Smooth muscle cell of the brain vasculature (primary cell): ENCODE measurements around the gene ELOVL5.

Source experiments
- DNase-seq: peaks from one replicate; pipeline ENCODE4 v3.0.0-alpha.2; 2012; ENCODE audit warnings: low read depth, low spot score

ELOVL5 gene

DNA sequence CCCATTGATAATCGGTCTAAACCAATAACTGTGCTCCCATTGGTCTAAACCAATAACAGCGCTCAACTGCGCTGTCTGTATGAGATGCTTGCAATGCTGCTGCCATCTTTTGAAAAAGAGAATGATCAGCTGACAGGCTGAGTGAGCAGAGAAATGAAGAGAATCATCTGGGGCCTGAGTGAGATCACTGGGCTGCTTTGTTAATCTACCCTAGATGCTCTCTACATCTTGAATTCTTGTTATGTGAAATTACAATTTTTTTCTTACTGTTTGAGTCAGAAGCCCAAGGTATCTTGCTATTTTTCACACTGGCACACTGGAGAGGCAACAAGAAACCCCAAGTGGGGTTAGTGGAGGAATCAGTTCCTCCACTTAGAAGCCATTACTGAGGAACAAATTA is 108.6 kb downstream of the ELOVL5 start:
- DNase-seq, result no peak

DNA sequence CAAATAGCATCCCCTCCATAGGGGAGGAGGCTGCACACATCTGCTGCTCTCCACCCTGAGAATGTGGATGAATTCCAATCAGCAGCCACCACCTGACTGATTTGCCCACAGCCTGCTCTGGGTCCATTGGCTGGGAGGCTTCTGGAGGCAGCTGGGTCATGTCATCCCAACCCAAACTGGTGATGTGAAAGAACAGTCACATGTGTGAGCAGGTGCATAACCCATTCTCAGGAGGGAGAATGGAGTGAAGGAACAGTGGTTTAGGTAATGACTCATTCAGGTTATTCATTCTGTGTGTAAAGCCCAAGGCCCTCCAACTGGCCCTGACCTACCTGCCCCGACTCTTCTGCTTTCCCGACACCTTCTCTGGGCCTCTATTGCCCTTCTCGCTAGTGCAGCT is 109.2 kb downstream of the ELOVL5 start:
- no peak for DNase-seq

GRCh38 chr6:53238311-53238710 is 110.4 kb downstream of the ELOVL5 start:
- no peak for DNase-seq

- DNase-seq, result no peak
These were observed 112.5 kb downstream of the ELOVL5 start for GRCh38 chr6:53236241-53236640.

- DNase-seq, result no peak
These were observed 113.2 kb downstream of the ELOVL5 start for GRCh38 chr6:53235508-53235907.

DNA sequence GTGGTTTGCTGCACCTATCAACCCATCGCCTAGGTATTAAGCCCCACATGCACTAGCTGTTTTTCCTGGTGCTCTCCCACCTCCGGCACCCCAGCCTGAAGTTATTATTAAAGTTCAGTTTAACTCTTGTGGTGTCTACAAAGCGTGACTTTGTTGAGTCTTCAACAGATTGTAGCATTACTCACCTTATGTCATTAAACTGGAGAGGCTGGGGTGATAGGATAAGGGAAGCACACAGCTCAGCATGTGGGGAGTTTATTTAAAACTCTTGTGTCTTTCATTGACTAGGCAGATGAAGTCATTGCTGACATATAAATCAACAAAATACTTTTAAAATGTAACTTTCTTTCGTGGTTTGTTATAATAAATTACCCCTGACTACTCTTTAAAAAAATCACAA is 115.4 kb downstream of the ELOVL5 start:
- no peak for DNase-seq

DNA sequence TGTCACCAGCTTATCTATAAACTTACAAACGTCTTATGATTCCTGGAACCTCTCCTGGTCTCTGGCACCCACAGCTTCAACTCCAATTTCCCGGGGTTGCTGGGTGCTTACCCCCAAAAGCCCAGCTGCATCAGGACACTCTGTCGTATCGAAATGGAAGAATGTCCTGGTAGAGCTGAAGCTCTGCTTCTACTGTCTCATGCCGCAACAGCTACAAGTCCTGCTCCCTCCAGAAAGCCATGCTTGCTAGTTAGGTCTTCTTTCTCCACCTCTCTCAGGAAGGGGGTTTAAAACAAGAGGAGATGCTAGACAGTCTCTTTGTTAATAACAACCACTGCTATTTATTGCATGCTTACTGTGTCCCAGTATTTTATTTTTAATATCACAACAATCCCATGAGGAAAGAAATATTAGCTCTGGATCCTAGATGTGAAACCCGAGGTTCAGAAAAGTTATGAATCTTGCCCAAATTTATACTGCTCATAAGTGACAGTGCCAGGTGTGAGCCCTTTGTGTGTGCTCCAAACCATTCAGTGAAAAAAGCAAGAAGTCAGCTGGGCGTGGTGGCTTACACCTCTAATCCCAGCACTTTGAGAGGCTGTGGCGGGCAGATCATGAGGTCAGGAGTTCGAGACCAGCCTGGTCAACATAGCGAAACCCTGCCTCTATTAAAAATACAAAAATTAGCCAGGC is 117.8 kb downstream of the ELOVL5 start:
- DNase-seq, result no peak

DNA sequence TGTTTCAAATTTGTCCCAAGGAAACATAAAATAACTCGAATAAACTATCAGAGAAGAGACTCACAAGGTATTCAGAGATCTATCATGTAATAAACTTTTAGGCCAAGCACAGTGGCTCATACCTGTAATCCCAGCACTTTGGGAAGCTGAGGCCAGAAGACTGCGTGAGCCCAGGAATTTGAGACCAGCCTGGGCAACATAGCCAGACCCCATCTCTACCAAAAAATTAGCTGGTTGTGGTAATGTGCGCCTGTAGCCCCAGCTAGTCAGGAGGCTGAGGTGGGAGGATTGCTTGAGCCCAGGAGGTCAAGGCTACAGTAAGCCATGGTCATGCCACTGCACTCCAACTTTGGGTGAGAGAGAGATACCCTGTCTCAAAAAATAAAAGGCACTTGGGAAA is 120.9 kb downstream of the ELOVL5 start:
- no peak for DNase-seq

- no peak for DNase-seq
These were observed 128.1 kb downstream of the ELOVL5 start for GRCh38 chr6:53220605-53221004.
